DOHH2 (cell line): ENCODE data around the gene MTMR6.

Experiments
- H3F3A ChIP-seq: fragments of 200-600 bp; sonication (generic), shearing (Covaris generic); 2 replicates; pipeline ENCODE4 v1.6.0; 2016; ENCODE audit warnings: antibody characterized with exemption, mild to moderate bottlenecking; ENCODE audit not compliant: control insufficient read depth, insufficient read depth
- H3K27ac ChIP-seq: fragments of 200-600 bp; sonication (generic); 2 replicates; pipeline ENCODE4 v1.5.1; 2014; ENCODE audit warnings: low read depth, mild to moderate bottlenecking, low read length, moderate library complexity
- H3K27me3 ChIP-seq: fragments of 200-600 bp; sonication (generic); 2 replicates; pipeline ENCODE4 v1.6.1; 2014; ENCODE audit warnings: mild to moderate bottlenecking, low read length, mixed read lengths; ENCODE audit not compliant: control insufficient read depth
- H3K36me3 ChIP-seq: fragments of 200-600 bp; sonication (generic); 2 replicates; pipeline ENCODE4 v1.6.1; 2014; ENCODE audit warnings: mild to moderate bottlenecking, low read length, moderate library complexity, mixed read lengths; ENCODE audit not compliant: control insufficient read depth
- H3K4me1 ChIP-seq: fragments of 200-600 bp; sonication (generic); 2 replicates; pipeline ENCODE4 v1.6.1; 2014; ENCODE audit warnings: mild to moderate bottlenecking, low read length, mixed read lengths; ENCODE audit not compliant: control insufficient read depth
- H3K4me2 ChIP-seq: fragments of 200-600 bp; sonication (generic); 2 replicates; pipeline ENCODE4 v1.6.0; 2014; ENCODE audit warnings: mild to moderate bottlenecking, low read length, moderate library complexity
- H3K4me3 ChIP-seq: fragments of 200-600 bp; sonication (generic); 2 replicates; pipeline ENCODE4 v1.5.1; 2014; ENCODE audit warnings: mild to moderate bottlenecking, low read length, mixed read lengths
- H3K79me2 ChIP-seq: fragments of 200-600 bp; sonication (generic); 2 replicates; pipeline ENCODE4 v1.6.1; 2014; ENCODE audit warnings: mild to moderate bottlenecking, low read length, mixed read lengths; ENCODE audit not compliant: control insufficient read depth
- H3K9me2 ChIP-seq: fragments of 200-600 bp; sonication (generic); replicated peaks from 2 replicates; pipeline ENCODE4 v1.6.1; 2014; ENCODE audit warnings: mild to moderate bottlenecking, low read length, mixed read lengths; ENCODE audit not compliant: control insufficient read depth
- H3K9me3 ChIP-seq: fragments of 200-600 bp; sonication (generic); 2 replicates; pipeline ENCODE4 v1.6.1; 2014; ENCODE audit warnings: antibody characterized with exemption, low read length, mixed read lengths; ENCODE audit not compliant: control insufficient read depth, insufficient read depth
- H4K20me1 ChIP-seq: fragments of 200-600 bp; sonication (generic); 2 replicates; pipeline ENCODE4 v1.6.0; 2014; ENCODE audit warnings: low read depth, mild to moderate bottlenecking, antibody characterized with exemption, low read length, moderate library complexity; ENCODE audit not compliant: control insufficient read depth, insufficient read depth
- EZH2phosphoT487 ChIP-seq: fragments of 200-600 bp; sonication (generic); IDR thresholded peaks from 2 replicates; pipeline ENCODE4 v1.6.1; 2017; ENCODE audit warnings: borderline replicate concordance, mild to moderate bottlenecking, antibody characterized with exemption, low read length, moderate library complexity, mixed read lengths
- TF ChIP-seq, protein P1 (sequence below): fragments of 200-600 bp; sonication (generic); IDR thresholded peaks from one replicate; pipeline ENCODE4 v1.5.1; 2014; ENCODE audit warnings: antibody characterized with exemption, mild to moderate bottlenecking, low read depth, low read length; ENCODE audit not compliant: poor library complexity, severe bottlenecking

The MTMR6 gene

DNA sequence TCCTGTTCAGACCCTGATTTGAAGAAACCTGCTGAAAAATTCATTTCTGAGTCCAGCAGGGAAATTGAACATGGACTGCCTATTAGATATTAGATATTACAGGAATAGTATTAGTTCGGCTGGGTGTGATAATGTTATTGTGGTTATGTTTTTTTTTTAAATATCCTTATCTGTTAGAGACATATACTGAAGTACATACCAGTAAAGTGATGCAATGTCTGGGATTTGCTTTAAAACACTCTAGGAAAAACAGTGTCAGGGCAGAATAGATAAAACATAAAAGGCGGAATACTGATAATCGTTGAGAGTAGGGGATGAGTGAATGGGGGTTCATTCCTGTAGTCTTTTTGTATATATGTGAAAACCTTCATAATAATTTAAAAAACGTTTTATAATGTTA is 86.5 kb downstream of the MTMR6 start:
- Histone ChIP-seq H3K9me3 (no peaks in the 10 kb centered on the region), H3K4me3 (no peak overlapping the region), H3K79me2 (no peaks in the 10 kb centered on the region), H3K27me3 (0 out of 2 replicates have a peak, but pooled peaks cover 2% of the 10 kb centered on the region), H3K27ac (no peak overlapping the region), H3K4me2 (no peak overlapping the region), H3F3A (no peaks in the 10 kb centered on the region), H3K9me2 (no peaks in the 10 kb centered on the region), H3K4me1 (no peaks in the 10 kb centered on the region), H4K20me1 (no peaks in the 10 kb centered on the region), H3K36me3 (no peaks in the 10 kb centered on the region)
- TF ChIP-seq EZH2phosphoT487, result no peak
- TF ChIP-seq, protein P1, sequence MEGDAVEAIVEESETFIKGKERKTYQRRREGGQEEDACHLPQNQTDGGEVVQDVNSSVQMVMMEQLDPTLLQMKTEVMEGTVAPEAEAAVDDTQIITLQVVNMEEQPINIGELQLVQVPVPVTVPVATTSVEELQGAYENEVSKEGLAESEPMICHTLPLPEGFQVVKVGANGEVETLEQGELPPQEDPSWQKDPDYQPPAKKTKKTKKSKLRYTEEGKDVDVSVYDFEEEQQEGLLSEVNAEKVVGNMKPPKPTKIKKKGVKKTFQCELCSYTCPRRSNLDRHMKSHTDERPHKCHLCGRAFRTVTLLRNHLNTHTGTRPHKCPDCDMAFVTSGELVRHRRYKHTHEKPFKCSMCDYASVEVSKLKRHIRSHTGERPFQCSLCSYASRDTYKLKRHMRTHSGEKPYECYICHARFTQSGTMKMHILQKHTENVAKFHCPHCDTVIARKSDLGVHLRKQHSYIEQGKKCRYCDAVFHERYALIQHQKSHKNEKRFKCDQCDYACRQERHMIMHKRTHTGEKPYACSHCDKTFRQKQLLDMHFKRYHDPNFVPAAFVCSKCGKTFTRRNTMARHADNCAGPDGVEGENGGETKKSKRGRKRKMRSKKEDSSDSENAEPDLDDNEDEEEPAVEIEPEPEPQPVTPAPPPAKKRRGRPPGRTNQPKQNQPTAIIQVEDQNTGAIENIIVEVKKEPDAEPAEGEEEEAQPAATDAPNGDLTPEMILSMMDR, result no peak

DNA sequence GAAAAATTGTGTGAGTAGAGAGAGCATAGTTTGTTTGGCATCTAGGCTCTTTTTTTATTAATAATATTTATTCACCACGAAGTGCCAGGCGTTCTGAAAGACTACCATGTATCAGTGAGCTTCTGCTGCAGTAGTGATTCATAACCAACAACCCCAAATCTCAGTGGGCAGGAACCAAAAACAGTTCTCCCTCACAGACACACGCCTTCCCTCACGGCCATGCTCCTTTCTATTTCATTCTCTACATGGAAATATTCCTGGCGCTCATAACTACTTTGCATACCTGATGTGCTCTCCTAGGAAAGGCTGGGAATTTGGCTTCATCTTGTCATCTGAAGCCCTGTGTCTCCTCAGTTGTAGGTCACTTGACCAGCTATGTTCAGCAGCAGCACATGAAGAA is 88.6 kb downstream of the MTMR6 start:
- Histone ChIP-seq H3F3A (no peaks in the 10 kb centered on the region), H3K4me3 (no peak overlapping the region), H3K79me2 (no peaks in the 10 kb centered on the region), H3K27ac (no peak overlapping the region), H4K20me1 (no peaks in the 10 kb centered on the region), H3K4me2 (no peak overlapping the region), H3K27me3 (0 out of 2 replicates have a peak, but pooled peaks cover 2% of the 10 kb centered on the region), H3K9me3 (no peaks in the 10 kb centered on the region), H3K4me1 (no peaks in the 10 kb centered on the region), H3K36me3 (no peaks in the 10 kb centered on the region), H3K9me2 (no peaks in the 10 kb centered on the region)
- no peak for TF ChIP-seq EZH2phosphoT487
- TF ChIP-seq, protein P1, result no peak

- peaks cover 11% of the 10 kb centered on the region; the same call in 1 of the 2 replicates for H3K27me3 ChIP-seq
- no peak overlapping the region for H3K4me3 ChIP-seq
- no peak overlapping the region for H3K27ac ChIP-seq
- no peaks in the 10 kb centered on the region for H3K79me2 ChIP-seq
- no peaks in the 10 kb centered on the region for H3F3A ChIP-seq
- TF ChIP-seq, protein P1, result no peak
- TF ChIP-seq EZH2phosphoT487, result no peak
- no peaks in the 10 kb centered on the region for H3K9me2 ChIP-seq
- no peaks in the 10 kb centered on the region for H3K4me1 ChIP-seq
- H4K20me1 ChIP-seq, result no peaks in the 10 kb centered on the region
- no peak overlapping the region for H3K4me2 ChIP-seq
- no peaks in the 10 kb centered on the region for H3K9me3 ChIP-seq
- H3K36me3 ChIP-seq, result no peaks in the 10 kb centered on the region
These were observed 90.3 kb downstream of the MTMR6 start for GRCh38 chr13:25196971-25197370.
